HepG2 (cell line): ENCODE results near the gene SUB1. TPM values are rescaled to one million over a fixed set of nuclear protein-coding genes. Genes with fewer than 3 reads are reported as not detected.

Experiments used
- ARNTL ChIP-seq: sonication (generic); formaldehyde crosslinking; IDR thresholded peaks from 2 replicates; pipeline ENCODE4 v1.4.0; 2020; ENCODE audit warnings: mild to moderate bottlenecking, missing genetic modification reagents
- ATF2 ChIP-seq: sonication (generic); formaldehyde crosslinking; IDR thresholded peaks from 2 replicates; pipeline ENCODE4 v1.4.0; 2020; ENCODE audit warnings: missing genetic modification reagents
- FOSL1 ChIP-seq: sonication (generic); formaldehyde crosslinking; IDR thresholded peaks from 2 replicates; pipeline ENCODE4 v1.9.0; 2021; ENCODE audit warnings: missing genetic modification reagents, borderline replicate concordance
- JUNB ChIP-seq: sonication (generic); formaldehyde crosslinking; IDR thresholded peaks from 2 replicates; pipeline ENCODE4 v1.8.0; 2022; ENCODE audit warnings: missing genetic modification reagents, mild to moderate bottlenecking, borderline replicate concordance
- MXI1 ChIP-seq: IDR thresholded peaks from 3 replicates; pipeline ENCODE4 v1.6.1; 2012; ENCODE audit warnings: low read depth, low read length, inconsistent platforms, borderline replicate concordance
- MYC ChIP-seq: sonication (generic); formaldehyde crosslinking; IDR thresholded peaks from 2 replicates; pipeline ENCODE4 v1.9.0; 2021; ENCODE audit warnings: missing genetic modification reagents, borderline replicate concordance
- POLR2AphosphoS2 ChIP-seq: IDR thresholded peaks from 2 replicates; pipeline ENCODE4 v1.6.1; 2011; ENCODE audit warnings: low read depth, low read length, improper control_type of control experiment
- SCMH1 ChIP-seq: sonication (generic); formaldehyde crosslinking; IDR thresholded peaks from 2 replicates; pipeline ENCODE4 v1.9.0; 2021; ENCODE audit warnings: missing genetic modification reagents, mild to moderate bottlenecking, borderline replicate concordance
- XRCC5 ChIP-seq: fragments of 200-400 bp; formaldehyde crosslinking; optimal IDR thresholded peaks from 2 replicates; pipeline ENCODE3; 2017; ENCODE audit warnings: mild to moderate bottlenecking, low read length
- ZNF124 ChIP-seq: sonication (generic); formaldehyde crosslinking; IDR thresholded peaks from 2 replicates; pipeline ENCODE4 v1.4.0; 2020; ENCODE audit warnings: missing genetic modification reagents
- ZNF501 ChIP-seq: sonication (generic); formaldehyde crosslinking; IDR thresholded peaks from 2 replicates; pipeline ENCODE4 v1.5.1; 2020; ENCODE audit warnings: mild to moderate bottlenecking, moderate library complexity, missing genetic modification reagents
- polyA plus RNA-seq, 8 experiments: library from polyadenylated mRNA; depleted of rRNA in 3 of 8; stranded (reverse) in 7 of 8; unstranded in 1 of 8; fragments of >200 nt; fragmentation: Illumina TruSeq in 4 of 8; extraction: Trizol in 4 of 8; gene quantifications; 2 replicates each; pipeline versions ENCODE4 v1.2.1 to v1.2.3, GENCODE V29; 2011 to 2016; ENCODE audit warnings: low read depth in 4 of 8, missing spikeins in 1 of 8, mixed read lengths in 1 of 8; ENCODE audit not compliant: insufficient read depth in 1 of 8
- total RNA-seq, 5 experiments: library from RNA; depleted of rRNA; stranded (reverse); fragments of >200 nt; fragmentation: Illumina TruSeq; extraction: Trizol; gene quantifications; 2 replicates each; pipeline ENCODE4 v1.2.3, GENCODE V29; 2016; ENCODE audit warnings: low read depth in 1 of 5
- TF ChIP-seq, protein P1 (sequence below), 2 experiments: sonication (generic) in 1 of 2; formaldehyde crosslinking in 1 of 2; IDR thresholded peaks; 2 replicates each; pipeline versions ENCODE4 v1.6.1 to v1.9.0; 2014 to 2022; ENCODE audit warnings: antibody characterized with exemption in 1 of 2, borderline replicate concordance in 1 of 2, inconsistent platforms in 1 of 2, low read depth in 1 of 2, missing genetic modification reagents in 1 of 2
- TF ChIP-seq, protein P2 (sequence below): IDR thresholded peaks from 2 replicates; pipeline ENCODE4 v1.6.1; 2016
- TF ChIP-seq, protein P3 (sequence below): sonication (generic); formaldehyde crosslinking; IDR thresholded peaks from 2 replicates; pipeline ENCODE4 v1.4.0; 2020; ENCODE audit warnings: missing genetic modification reagents

SUB1 gene
- total and polyA plus RNA-seq, 2 of the 13 experiments (the other 11 are each of a cell fraction or from before 2014, with no cell fraction given): 182 to 693 TPM

DNA sequence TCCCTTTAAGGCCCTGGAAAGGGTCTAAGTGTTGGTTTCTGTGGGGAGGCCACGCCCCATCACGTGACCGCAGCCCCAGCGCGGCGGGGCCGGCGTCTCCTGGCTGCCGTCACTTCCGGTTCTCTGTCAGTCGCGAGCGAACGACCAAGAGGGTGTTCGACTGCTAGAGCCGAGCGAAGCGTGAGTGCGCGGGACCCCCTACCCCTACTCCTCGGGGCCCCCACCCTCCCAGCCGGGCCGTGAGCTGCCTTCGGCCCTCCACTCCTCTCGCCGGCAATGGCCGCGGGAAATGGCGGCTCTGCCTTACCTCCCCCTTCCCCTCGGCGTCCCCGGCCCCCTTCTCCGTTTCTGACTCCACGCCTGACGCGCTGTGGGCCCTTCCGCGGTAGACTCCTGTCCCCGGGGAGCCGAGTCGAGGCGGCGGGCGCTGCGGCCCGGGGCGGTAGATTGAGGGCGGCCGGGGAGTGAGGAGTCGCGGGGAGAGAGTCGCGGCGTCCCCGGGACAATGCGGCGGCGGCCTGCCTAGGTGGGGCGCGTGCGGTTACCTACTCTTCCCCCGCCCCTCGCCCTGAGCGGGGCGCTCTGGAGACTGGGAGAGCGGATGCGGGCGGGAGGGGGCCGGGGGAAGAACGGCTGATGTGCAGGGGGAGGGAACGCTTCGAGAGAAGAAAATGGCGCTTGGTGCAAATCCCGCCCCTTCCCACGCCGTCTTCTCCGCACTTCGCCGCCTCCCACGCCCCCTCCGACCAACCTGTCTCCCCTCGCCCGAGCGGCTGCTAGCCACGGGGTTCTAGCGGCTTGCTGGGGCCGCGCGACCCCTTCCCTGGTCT, at the start of gene SUB1 (continued):
- 0 out of 2 replicates have a peak, but pooled peaks have one; percentile 45 for TF ChIP-seq ARNTL (CRISPR knock-in tag)
- TF ChIP-seq, protein P1, sequence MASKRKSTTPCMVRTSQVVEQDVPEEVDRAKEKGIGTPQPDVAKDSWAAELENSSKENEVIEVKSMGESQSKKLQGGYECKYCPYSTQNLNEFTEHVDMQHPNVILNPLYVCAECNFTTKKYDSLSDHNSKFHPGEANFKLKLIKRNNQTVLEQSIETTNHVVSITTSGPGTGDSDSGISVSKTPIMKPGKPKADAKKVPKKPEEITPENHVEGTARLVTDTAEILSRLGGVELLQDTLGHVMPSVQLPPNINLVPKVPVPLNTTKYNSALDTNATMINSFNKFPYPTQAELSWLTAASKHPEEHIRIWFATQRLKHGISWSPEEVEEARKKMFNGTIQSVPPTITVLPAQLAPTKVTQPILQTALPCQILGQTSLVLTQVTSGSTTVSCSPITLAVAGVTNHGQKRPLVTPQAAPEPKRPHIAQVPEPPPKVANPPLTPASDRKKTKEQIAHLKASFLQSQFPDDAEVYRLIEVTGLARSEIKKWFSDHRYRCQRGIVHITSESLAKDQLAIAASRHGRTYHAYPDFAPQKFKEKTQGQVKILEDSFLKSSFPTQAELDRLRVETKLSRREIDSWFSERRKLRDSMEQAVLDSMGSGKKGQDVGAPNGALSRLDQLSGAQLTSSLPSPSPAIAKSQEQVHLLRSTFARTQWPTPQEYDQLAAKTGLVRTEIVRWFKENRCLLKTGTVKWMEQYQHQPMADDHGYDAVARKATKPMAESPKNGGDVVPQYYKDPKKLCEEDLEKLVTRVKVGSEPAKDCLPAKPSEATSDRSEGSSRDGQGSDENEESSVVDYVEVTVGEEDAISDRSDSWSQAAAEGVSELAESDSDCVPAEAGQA (IDR thresholded peaks at IDR 0.05; ENCODE audit: low read depth): no peak; the same call in 1 of the 2 replicates
- TF ChIP-seq, protein P1 (CRISPR knock-in tag; IDR thresholded peaks at IDR 0.05; ENCODE audit: borderline replicate concordance): no peak
- TF ChIP-seq POLR2AphosphoS2: no peak; the same call in 1 of the 2 replicates
- TF ChIP-seq ZNF501 (CRISPR knock-in tag): peak; percentile 45; the same call in 1 of the 2 replicates
- TF ChIP-seq, protein P2, sequence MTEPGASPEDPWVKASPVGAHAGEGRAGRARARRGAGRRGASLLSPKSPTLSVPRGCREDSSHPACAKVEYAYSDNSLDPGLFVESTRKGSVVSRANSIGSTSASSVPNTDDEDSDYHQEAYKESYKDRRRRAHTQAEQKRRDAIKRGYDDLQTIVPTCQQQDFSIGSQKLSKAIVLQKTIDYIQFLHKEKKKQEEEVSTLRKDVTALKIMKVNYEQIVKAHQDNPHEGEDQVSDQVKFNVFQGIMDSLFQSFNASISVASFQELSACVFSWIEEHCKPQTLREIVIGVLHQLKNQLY (CRISPR knock-in tag): peak; percentile 88
- TF ChIP-seq, protein P3, sequence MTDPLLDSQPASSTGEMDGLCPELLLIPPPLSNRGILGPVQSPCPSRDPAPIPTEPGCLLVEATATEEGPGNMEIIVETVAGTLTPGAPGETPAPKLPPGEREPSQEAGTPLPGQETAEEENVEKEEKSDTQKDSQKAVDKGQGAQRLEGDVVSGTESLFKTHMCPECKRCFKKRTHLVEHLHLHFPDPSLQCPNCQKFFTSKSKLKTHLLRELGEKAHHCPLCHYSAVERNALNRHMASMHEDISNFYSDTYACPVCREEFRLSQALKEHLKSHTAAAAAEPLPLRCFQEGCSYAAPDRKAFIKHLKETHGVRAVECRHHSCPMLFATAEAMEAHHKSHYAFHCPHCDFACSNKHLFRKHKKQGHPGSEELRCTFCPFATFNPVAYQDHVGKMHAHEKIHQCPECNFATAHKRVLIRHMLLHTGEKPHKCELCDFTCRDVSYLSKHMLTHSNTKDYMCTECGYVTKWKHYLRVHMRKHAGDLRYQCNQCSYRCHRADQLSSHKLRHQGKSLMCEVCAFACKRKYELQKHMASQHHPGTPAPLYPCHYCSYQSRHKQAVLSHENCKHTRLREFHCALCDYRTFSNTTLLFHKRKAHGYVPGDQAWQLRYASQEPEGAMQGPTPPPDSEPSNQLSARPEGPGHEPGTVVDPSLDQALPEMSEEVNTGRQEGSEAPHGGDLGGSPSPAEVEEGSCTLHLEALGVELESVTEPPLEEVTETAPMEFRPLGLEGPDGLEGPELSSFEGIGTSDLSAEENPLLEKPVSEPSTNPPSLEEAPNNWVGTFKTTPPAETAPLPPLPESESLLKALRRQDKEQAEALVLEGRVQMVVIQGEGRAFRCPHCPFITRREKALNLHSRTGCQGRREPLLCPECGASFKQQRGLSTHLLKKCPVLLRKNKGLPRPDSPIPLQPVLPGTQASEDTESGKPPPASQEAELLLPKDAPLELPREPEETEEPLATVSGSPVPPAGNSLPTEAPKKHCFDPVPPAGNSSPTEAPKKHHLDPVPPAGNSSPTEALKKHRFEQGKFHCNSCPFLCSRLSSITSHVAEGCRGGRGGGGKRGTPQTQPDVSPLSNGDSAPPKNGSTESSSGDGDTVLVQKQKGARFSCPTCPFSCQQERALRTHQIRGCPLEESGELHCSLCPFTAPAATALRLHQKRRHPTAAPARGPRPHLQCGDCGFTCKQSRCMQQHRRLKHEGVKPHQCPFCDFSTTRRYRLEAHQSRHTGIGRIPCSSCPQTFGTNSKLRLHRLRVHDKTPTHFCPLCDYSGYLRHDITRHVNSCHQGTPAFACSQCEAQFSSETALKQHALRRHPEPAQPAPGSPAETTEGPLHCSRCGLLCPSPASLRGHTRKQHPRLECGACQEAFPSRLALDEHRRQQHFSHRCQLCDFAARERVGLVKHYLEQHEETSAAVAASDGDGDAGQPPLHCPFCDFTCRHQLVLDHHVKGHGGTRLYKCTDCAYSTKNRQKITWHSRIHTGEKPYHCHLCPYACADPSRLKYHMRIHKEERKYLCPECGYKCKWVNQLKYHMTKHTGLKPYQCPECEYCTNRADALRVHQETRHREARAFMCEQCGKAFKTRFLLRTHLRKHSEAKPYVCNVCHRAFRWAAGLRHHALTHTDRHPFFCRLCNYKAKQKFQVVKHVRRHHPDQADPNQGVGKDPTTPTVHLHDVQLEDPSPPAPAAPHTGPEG: no peak
- TF ChIP-seq FOSL1 (CRISPR knock-in tag): no peak
- TF ChIP-seq ATF2 (CRISPR knock-in tag): peak; percentile 80
- no peak for TF ChIP-seq SCMH1 (CRISPR knock-in tag)
- peak; percentile 46 for TF ChIP-seq MYC (CRISPR knock-in tag)
- no peak for TF ChIP-seq ZNF124 (CRISPR knock-in tag)
- TF ChIP-seq MXI1: 0 out of 3 replicates have a peak, but pooled peaks have one; percentile 12
- TF ChIP-seq XRCC5: no peak
- no peak for TF ChIP-seq JUNB (CRISPR knock-in tag)
